Left ventricle myocardium superior (tissue), 1 donor: ENCODE results near the gene KIF23. TPM values are rescaled to one million over a fixed set of nuclear protein-coding genes. Genes with fewer than 3 reads are reported as not detected.

ENCODE experiments used
- ATAC-seq: fragments of 200-7000 bp; cut with Tn5 transposase; one replicate; pipeline ENCODE4 v1.9.1; 2020; ENCODE audit warnings: mild to moderate bottlenecking, moderate library complexity
- DNase-seq: peaks from one replicate; pipeline ENCODE4 v3.0.0-alpha.2; 2020
- intact Hi-C: fragments of 100-400 bp; cut with micrococcal nuclease; formaldehyde crosslinking; loops from one replicate; pipeline ENCODE4 v1.11.0; 2022
- total RNA-seq: library from RNA; stranded (reverse); fragmentation: NEBNext Ultra II Directional; extraction: Animal tissue kit (Norgen Biotek cat#: 25700); gene quantifications from one replicate; pipeline ENCODE4 v1.2.1, GENCODE V29; 2021
- donor health status: DM: no; HTN: yes; CAD: no; lungs with severe emphysema.

Gene KIF23
- total RNA-seq, 1 donor from 2014 or later: 0.45 TPM

DNA sequence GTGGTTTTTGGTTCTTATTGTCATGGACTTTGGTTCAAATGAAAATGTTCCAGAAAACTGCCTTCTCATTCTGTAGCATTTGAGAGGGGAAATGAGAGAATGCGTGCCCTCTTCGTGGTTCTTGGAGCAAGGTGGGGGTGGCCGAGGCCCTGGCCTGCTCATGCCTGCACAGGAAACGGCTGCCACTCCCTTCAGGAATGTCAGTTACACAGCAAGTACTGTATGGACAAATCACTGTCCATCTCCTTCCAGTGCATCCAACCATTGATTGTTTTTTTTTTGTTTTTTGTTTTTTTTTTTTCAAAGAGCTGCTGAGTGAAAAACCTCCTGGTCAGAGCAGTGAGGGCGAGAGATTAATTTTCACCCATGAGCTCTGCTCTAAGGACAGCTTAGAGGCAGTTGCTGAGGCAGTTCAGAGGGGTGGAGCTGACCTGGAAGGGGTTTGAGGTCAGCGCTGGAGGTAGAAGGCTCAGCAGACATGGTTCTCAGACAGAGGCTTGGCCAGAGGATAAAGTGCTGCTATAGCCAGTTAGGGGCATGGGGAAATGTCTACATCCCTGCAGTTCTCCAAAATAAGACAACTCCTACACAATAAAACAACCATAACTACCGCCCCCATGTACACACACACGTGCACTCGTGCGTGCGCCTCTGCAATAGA lies 20.2 kb upstream of the KIF23 start:
- ATAC-seq (no peak), DNase-seq (no peak)
- intact Hi-C loops: no loop called here

DNA sequence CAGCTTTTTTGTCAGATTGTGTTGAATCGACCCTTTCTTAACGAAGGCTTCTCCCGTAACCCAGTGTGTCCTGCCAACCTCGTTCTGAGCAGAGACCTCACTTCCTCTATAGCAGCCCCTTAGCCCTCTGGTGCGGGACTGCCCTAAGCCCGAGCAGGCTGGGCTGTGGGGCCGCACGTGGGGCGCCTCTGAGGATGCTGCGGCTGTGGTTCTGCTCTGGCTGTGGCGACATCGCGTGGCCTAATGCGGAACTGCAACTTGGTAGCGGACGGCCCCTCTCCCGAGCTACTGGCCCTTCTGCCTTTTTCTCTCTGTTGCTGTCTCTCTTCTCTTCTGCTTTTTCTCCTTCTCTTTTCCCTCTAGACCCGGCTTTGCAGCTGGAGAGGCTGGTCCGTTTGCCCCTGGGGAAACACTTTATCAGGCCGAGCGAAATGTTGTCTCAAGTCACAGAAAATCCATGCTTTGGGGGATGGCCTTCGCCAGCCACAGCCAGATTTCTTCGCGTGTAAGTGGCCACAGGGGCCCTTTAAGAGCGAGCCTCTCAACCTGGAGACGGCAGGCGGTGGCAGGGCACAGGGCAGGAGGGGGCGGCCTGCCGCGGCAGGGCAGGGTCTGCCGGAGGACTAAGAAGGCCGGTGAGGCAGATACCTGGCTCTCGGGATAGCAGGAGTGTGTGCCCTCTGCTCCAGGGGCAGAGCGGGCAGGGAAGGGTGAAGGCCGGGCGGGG lies 19.4 kb upstream of the KIF23 start:
- intact Hi-C loops: loop anchor here (5.0 kb wide), 1 partner anchor 332 kb away; no protein-coding TSS in a partner anchor
- DNase-seq (peak; percentile 89), ATAC-seq (peak; percentile 93)

DNA sequence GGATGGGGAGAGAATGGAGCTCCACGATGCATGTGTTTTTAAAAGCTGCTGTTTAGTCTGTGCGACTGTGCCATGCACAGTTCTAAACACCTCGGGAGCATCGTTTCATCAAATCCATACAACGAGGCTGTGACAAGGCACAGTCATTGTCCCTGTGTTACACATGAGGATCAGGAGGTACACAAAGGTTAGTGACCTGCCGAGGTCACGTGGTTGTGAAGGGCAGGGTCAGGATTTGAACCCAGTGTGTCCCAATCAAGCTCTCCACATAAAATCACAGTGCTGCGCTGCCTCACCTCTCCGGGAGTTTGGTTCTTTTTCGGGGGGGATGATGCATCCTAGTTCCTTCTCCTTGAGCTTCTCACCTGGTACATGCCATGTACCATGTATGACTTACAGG lies 18.7 kb upstream of the KIF23 start:
- ATAC-seq: no peak

DNA sequence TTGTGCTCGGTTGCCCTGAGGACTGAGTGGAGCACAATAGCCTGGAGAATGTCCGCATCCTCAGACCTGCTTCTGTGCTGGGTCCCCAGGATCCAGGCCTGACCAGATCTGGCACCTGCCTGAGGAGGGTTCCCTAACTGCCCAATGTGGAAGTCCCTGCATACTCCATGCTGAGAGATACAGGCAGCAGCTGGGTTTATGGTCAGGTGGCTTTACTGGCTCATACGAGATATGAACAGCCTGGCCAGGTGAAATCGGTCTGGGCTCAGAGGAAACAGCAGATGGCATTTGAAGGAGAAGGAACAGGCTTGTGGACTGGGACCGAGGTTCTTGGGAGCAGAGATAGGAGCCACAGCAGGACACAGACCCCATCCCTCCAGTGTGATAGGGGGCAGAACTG lies 18.2 kb upstream of the KIF23 start:
- no peak for ATAC-seq
- no peak for DNase-seq
- intact Hi-C loops: loop anchor here (5.0 kb wide), 1 partner anchor 334 kb away; no protein-coding TSS in a partner anchor

More for the DNA sequence above, 18.7 kb upstream of the KIF23 start:
- intact Hi-C loops: loop anchor here (5.0 kb wide), 1 partner anchor 333 kb away; no protein-coding TSS in a partner anchor
- no peak for DNase-seq

DNA sequence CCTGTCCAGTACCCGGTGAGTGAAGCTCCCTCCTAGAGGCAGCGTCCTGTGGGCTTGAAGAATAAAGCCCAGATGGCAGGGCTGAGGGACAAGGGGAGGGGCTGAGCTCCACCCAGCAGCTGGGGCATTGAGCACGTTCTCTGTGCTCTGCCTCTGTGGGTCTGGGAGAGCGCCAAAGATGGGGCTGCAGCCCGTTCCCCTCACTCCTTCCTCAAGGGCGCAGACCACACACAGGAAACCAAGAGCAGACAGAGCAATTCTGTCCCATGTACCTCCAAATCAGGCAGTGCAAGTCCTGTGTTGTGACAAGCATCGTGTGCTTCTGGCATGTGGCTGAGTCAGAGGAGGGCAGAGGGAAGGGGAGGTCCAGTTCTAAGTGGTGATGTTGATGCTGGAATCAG lies 15.7 kb upstream of the KIF23 start:
- intact Hi-C loops: loop anchor here (5.0 kb wide), 1 partner anchor 336 kb away; no protein-coding TSS in a partner anchor

DNA sequence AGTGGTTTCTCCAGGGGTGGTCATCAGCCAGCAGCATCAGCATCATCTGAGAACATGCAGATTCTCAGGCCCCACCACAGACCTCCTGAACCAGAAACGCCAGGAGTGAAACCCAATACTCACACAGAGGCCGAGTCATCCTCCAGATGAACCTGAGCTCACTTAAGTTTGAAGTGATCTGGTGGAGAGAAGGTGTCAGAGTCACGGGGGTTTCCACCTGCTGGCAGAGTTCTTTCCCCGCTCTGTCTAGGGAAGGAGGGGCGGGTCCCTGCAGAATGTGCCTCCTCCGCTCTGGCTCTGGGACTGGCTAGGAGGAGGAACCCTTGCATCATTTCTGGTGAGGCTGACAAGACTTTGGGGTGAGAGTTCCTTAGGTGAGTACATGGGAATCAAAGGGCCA lies 13.3 kb upstream of the KIF23 start:
- intact Hi-C loops: no loop called here
- ATAC-seq (no peak), DNase-seq (no peak)

More for the DNA sequence above, 15.7 kb upstream of the KIF23 start:
- no peak for ATAC-seq
- DNase-seq: no peak

DNA sequence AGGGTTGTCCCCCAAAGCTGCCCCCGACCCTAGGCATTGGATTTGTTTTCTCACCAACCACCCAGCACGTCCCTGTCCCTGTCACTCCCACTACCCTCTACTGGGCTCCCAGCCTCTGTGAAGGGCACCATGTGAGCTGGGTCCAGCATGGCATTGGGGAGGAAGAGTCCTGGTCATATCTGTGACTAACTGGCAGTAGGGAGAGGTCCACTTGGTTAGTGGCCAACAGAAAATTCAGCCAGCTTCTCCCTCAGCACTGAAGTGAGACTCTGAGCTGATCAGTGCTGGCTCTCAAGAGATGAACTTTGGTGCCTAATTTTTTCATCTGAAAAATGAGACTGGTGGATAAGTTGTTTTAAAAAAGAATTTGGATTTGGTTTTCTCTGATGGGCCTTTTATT lies 11.3 kb upstream of the KIF23 start:
- DNase-seq (no peak), ATAC-seq (no peak)
- intact Hi-C loops: no loop called here

DNA sequence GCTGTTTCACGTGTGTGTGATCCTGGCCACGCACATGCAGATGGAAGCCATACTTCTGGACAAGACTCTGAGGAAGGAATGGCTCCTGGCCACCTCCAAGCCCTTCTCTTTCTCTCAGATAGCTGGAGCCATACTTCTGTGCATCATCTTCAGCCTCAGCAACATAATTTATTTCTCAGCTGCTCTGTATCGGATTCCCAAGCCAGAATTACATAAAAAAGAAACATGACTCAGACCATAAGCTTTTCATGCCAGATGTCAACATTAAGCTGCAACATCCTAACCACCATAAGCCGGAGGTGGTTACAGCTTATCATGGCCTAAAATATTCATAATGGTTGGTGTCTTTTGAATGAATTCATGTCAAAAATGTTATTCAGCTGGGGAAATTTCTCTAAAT lies 10.6 kb upstream of the KIF23 start:
- DNase-seq (no peak), ATAC-seq (no peak)
- intact Hi-C loops: no loop called here

DNA sequence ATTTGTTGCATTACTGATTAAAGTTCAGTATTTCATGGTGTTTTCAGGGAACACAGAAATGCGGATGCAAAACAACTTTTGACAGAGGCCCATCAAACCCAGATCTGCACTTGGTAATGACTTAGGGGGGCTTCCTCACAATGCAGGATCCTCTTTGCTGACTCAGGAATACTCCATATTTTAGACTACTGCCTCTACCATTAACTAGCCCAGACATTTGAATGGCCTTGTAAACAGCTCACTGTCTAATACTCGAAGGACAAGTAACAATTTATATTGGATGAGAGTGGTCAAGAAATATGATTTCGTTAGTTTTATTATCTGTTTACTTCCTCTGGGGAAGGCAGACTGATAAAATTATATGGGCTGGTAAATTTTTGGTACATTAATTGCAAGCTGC lies 9.0 kb upstream of the KIF23 start:
- ATAC-seq (no peak), DNase-seq (no peak)
- intact Hi-C loops: no loop called here

DNA sequence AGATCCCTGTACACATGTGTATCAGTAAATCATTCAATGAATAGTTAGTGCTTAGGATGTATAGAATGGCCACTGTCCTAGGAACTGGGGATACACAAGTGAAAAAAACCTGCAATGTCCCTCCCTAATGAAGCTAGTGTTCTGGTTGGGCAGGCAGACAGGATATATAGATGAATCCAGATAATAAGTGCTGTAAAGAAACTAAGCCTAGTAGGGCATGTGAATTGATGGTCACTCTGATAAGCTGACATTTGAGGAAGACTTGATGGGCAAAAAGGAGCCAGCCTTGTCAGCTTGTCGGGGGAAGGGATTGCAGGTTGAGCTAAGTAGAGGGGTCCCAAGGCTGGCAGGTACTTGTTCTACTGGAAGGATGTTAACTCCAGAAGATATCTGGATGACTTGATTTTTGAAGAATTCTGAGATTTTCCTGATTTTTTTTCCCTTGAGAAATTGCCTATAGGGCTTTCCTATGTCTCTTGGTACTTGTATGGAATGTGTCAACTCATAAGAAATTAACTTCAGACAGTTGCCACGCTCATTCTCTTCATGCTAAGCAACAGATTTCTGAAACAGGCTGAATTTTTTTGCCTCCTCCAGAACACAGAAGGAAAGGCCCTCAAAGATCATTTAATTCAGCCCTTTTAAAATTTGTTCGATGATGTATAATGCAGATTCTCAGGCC lies 6.3 kb upstream of the KIF23 start:
- no peak for ATAC-seq
- no peak for DNase-seq
- intact Hi-C loops: no loop called here

DNA sequence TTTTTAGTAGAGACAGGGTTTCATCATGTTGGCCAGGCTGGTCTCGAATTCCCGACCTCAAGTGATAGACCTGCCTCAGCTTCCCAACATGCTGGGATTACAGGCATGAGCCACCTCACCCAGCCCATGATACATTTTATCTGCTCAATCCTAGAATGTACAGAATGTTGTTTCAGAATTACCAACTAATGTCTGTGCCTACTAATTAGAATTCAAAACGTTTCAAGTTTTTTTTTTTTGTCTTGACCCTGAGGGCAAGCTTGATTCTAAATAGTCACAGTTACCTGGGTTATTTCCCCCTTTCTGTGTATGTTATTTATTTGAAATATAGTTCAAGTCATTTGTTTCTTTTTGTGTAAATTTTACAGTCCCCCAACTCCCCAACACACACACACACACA lies 5.3 kb upstream of the KIF23 start:
- DNase-seq (no peak), ATAC-seq (no peak)
- intact Hi-C loops: no loop called here

DNA sequence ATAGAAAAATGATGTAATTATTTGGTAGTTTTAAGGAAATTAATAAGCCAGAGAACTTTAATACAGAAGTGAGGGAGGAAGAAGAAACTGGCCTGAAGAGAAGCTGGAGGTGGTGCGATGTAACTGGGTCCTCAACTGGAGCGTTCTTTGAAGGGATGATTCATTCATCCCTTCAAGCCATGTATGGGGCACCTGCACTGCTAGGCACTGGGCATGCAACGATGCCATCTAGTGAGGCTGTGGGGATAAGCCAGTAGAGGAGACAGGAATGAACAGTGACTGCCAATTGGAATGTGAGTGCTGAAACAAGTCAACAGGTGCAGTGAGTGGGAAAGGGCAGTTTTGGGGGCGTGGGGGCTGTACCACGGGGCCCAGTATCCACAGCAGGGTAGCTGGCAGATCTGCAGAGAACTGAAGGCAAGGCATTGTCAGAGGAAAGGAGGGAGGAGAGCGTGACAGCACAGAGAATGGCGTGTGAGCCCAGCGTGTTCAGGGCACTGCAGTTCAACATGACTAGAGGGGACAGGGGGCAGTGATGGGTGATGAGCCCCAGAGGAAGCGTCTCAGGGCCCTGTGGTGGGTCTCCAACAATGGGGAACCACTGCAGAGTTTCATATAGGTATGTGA lies 3.8 kb upstream of the KIF23 start:
- ATAC-seq: peak; percentile 26
- intact Hi-C loops: no loop called here
- DNase-seq: no peak

DNA sequence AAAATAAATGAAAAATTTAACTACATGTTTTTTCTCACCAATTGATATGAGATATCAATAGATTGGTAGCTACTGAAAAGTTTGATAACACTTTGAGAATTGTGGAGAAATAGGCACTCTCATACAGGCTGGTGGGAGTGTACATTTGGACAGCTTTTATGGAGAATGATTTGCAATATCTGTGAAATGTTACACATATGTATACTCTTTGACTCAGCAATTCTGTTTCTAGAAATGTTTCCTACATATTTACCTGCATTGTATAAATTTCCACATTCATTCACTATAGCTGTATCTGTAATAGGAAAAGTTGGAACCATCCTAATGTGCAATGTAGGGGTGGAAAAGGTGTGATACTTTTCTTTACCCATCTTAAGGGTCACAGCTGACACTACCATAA lies 1.9 kb upstream of the KIF23 start:
- DNase-seq: no peak
- intact Hi-C loops: no loop called here
- no peak for ATAC-seq

DNA sequence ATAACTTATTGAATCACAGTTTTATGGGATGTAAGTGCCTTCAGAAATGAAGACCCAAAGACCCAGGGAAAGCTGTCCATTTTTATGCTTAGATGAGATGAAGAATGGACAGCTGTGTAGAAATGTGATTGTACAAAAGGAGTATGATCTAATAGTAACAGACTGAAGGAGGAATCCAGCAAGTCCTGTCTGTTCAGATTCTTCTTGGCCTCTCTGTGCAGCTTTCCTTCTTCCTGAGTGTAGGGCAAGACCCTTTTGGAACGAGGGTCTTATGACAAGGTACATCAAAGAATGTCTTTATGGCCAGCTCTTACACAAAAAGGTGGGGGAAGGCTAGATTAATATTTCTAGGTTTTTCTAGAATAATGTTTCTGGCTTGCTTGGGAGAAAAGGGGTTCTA lies 1.4 kb upstream of the KIF23 start:
- DNase-seq (no peak), ATAC-seq (no peak)
- intact Hi-C loops: no loop called here

DNA sequence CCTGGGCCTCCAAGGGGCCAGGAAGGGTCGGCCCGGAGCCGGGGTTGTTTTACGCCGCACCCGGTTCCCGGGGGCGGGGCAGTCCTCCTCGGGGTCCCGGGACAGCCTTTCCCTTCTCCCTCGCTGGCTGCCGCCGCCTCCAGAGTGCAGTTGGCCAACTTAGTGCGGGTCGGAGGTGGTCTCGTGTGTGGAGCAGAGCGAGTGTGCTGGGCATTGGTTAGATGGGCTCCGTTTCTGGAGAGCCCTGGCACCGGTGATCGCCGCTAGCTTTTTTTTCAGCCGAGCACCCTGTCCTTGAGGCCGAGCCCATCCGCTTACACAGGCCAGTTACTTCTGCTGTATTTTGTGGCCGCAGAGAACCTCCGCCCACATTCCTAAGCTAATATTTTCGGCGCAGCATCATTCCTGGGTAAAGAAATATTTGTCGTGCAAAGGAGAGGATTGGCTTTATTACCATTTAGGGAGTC lies 585 bp downstream of the KIF23 start:
- DNase-seq (peak; percentile 35), ATAC-seq (peak; percentile 59)
- intact Hi-C loops: no loop called here

DNA sequence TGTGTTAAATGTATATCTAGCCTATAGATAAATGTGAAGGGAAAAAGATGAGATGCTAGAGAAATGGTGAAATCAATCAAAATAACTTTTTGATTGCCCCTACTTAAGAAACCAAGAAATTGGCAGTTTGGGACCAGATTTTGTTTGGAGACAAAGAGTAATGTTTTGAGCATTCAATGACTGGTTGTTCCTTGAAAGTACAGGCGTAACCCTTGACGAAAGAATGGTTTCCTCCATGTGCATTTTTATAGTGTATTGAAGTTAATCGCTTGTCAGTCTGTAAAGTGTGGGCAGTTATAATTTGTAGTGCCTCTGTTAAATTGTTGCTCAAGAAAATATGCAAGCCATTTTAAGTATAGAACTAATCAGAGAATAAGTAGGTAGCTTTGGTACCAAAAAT lies 1.2 kb downstream of the KIF23 start:
- DNase-seq: no peak
- intact Hi-C loops: no loop called here
- ATAC-seq: no peak

DNA sequence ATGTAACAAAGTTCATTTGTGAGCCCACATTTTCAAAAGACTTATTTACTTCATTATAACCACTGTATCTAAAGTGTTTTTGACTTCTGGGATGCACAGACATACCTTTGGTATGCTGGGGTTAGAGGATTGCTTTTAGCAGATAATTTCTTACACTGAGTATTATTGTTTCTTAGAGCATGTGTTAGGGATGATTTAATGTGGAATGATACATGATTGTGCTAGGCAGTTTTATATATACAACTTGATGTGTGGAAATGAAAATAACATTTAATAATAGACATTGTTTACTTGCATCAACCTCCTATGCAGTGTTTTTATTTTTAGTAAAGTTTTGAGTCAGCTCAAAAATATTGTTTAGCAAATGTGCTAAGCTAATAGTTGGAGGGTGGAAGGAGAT lies 3.4 kb downstream of the KIF23 start:
- DNase-seq: no peak
- no peak for ATAC-seq
- intact Hi-C loops: no loop called here

DNA sequence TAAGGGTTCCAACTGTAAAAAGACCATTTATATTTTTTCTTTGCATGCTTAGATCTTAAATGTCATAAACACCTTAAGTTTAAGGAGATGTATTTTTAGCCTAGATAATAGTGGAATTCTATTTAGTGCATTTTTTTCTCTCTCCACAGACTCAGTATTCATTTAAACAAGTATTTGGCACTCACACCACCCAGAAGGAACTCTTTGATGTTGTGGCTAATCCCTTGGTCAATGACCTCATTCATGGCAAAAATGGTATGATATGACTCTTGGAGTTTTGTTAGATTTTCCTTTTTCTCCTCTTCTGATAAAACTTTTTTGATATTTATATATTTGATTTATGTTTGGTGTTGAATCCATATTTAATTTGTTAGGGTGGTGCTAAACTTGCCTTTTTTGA lies 7.3 kb downstream of the KIF23 start:
- DNase-seq (no peak), ATAC-seq (no peak)
- intact Hi-C loops: no loop called here

DNA sequence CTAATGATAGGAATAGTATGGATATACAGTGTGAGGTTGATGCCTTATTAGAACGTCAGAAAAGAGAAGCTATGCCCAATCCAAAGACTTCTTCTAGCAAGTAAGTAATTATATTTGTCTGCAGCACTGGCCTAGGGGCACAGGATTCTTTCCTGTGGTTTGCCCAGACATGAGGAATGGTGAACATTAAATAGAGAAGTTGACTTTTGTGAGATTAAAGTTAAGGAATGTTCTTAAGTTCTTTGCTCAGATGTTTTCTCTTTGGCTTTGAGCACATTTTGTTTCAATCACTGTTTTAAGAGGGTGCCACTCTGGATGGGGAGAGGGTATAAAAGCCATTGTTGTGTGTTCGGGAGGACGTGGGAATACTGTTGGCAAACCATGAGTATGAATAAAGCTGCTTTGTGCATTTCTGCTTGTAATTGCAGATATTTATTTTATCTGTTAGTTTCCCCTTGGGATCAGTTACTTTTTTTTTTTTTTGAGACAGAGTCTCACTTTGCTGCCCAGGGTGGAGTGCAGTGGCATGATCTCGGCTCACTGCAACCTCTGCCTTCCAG lies 8.3 kb downstream of the KIF23 start:
- intact Hi-C loops: no loop called here
- DNase-seq (no peak), ATAC-seq (no peak)

DNA sequence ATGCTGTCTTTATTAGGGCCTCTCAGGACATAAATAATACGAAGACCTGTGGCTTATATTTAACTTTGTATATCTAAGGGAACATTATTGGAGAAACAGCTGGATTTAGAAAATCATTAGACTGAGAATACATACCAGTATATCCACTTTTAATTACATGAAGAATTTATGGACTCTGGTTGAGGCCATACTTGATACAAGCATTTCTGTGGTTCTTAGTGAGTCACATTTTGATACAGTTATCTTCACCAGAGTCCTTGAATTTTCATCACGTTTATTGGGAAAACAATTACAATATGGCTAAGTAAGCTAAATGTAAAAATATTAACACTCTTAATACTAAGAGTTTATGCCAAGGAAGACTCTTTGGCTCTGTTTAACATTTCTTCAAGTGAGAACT lies 9.9 kb downstream of the KIF23 start:
- intact Hi-C loops: no loop called here
- no peak for ATAC-seq
- no peak for DNase-seq
